Natural killer cell (primary cell): ENCODE measurements around the gene RPP14. TPM values are rescaled to one million over a fixed set of nuclear protein-coding genes. Genes with fewer than 3 reads are reported as not detected.
A peak's percentile ranks its signal among the peaks of the same experiment; 100 is the strongest.

Experiments used
- ATAC-seq, 3 donors: fragments of 150-1000 bp in 2 of 3; fragments of 200-7000 bp in 1 of 3; cut with Tn5 transposase; 1 replicate in 1 of 3; 2 replicates in 2 of 3; pipeline ENCODE4 v1.10.0; 2021; ENCODE audit warnings: mild to moderate bottlenecking in 2 of 3, moderate library complexity in 2 of 3
- DNase-seq, 2 donors: peaks; one replicate each; pipeline versions ENCODE4 v3.0.0 to v3.0.0-alpha.2; 2013 to 2021; ENCODE audit warnings: mixed read lengths in 1 of 2
- H3K27ac ChIP-seq: one replicate; pipeline ENCODE4 v1.5.1; 2013; ENCODE audit warnings: mild to moderate bottlenecking, low read length
- H3K27me3 ChIP-seq: one replicate; pipeline ENCODE4 v1.6.1; 2013; ENCODE audit warnings: low read length; ENCODE audit not compliant: control insufficient read depth, insufficient read depth
- H3K36me3 ChIP-seq: one replicate; pipeline ENCODE4 v1.6.1; 2013; ENCODE audit warnings: low read length; ENCODE audit not compliant: control insufficient read depth, insufficient read depth
- H3K4me1 ChIP-seq: one replicate; pipeline ENCODE4 v1.6.1; 2013; ENCODE audit warnings: low read length; ENCODE audit not compliant: control insufficient read depth, insufficient read depth
- H3K4me3 ChIP-seq: one replicate; pipeline ENCODE4 v1.5.1; 2013; ENCODE audit warnings: low read length
- H3K9me3 ChIP-seq: one replicate; pipeline ENCODE4 v1.6.1; 2013; ENCODE audit warnings: low read length; ENCODE audit not compliant: control insufficient read depth, insufficient read depth
- H3K27ac Mint-ChIP-seq, 2 donors: one replicate each; pipeline ENCODE4 v1.8.0; 2022; ENCODE audit warnings: mild to moderate bottlenecking in 2 of 2, mixed read lengths in 2 of 2, moderate library complexity in 1 of 2
- H3K27me3 Mint-ChIP-seq, 2 donors: one replicate each; pipeline ENCODE4 v1.8.0; 2022; ENCODE audit warnings: low read depth in 2 of 2, mixed read lengths in 2 of 2
- H3K36me3 Mint-ChIP-seq: one replicate; pipeline ENCODE4 v1.8.0; 2022; ENCODE audit warnings: mixed read lengths
- H3K4me1 Mint-ChIP-seq, 2 donors: one replicate each; pipeline ENCODE4 v1.8.0; 2022; ENCODE audit warnings: mixed read lengths in 2 of 2
- H3K4me3 Mint-ChIP-seq: one replicate; pipeline ENCODE4 v1.8.0; 2022; ENCODE audit warnings: mild to moderate bottlenecking, moderate library complexity, mixed read lengths
- H3K9me3 Mint-ChIP-seq, 2 donors: one replicate each; pipeline ENCODE4 v1.8.0; 2022; ENCODE audit warnings: mixed read lengths in 2 of 2
- WGBS: methylation state at CpG from one replicate; pipeline ENCODE4 v1.1.7; 2013; ENCODE audit warnings: missing lambda C conversion rate; ENCODE audit not compliant: insufficient coverage; 5-methylcytosine and 5-hydroxymethylcytosine counted together
- intact Hi-C: fragments of 100-400 bp; cut with micrococcal nuclease; formaldehyde crosslinking; loops from one replicate; pipeline ENCODE4 v1.14.2; 2022
- total RNA-seq, 4 donors: library from RNA; stranded (reverse); fragments of 120-200 nt in 1 of 4; gene quantifications; one replicate each; pipeline versions ENCODE4 v1.2.3 to v1.2.4, GENCODE V29; 2013 to 2022
- TF ChIP-seq, protein P1 (sequence below): fragments of 200-600 bp; IDR thresholded peaks from one replicate; pipeline ENCODE4 v1.8.0; 2022; ENCODE audit warnings: antibody characterized with exemption

Gene RPP14
- total RNA-seq, 3 donors from 2014 or later (not counting 1 experiment from before 2014, with no cell fraction given) = 13.1 to 18.8 (median 17.0) TPM

DNA sequence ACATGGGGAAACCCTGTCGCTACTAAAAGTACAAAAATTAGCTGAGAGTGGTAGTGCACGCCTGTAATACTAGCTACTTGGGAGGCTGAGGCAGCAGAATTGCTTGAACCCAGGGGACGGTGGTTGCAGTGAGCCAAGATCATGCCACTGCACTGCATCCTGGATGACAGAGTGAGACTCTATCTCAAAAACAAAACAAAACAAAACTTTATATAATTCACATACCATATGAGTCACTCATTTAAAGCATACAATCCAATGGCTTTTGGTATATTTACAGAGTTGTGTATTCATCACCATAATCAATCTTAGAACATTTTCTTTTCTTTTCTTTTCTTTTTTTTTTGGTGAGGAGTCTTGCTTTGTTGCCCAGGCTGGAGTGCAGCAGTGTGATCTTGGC, 35.3 kb downstream of the RPP14 start:
- H3K27ac ChIP-seq = no peak overlapping the region
- intact Hi-C loops = no loop called here
- H3K27me3 ChIP-seq = no peaks in the 10 kb centered on the region
- Mint-ChIP-seq H3K4me3 (no peak overlapping the region), H3K9me3 (no peaks in the 10 kb centered on the region), H3K4me1 (peaks cover 15 to 16% of the 10 kb centered on the region in 2 donors), H3K36me3 (no peaks in the 10 kb centered on the region), H3K27me3 (no peaks in the 10 kb centered on the region), H3K27ac (no peak overlapping the region)
- no peaks in the 10 kb centered on the region for H3K4me1 ChIP-seq
- TF ChIP-seq, protein P1, sequence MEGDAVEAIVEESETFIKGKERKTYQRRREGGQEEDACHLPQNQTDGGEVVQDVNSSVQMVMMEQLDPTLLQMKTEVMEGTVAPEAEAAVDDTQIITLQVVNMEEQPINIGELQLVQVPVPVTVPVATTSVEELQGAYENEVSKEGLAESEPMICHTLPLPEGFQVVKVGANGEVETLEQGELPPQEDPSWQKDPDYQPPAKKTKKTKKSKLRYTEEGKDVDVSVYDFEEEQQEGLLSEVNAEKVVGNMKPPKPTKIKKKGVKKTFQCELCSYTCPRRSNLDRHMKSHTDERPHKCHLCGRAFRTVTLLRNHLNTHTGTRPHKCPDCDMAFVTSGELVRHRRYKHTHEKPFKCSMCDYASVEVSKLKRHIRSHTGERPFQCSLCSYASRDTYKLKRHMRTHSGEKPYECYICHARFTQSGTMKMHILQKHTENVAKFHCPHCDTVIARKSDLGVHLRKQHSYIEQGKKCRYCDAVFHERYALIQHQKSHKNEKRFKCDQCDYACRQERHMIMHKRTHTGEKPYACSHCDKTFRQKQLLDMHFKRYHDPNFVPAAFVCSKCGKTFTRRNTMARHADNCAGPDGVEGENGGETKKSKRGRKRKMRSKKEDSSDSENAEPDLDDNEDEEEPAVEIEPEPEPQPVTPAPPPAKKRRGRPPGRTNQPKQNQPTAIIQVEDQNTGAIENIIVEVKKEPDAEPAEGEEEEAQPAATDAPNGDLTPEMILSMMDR = no peak
- DNase-seq (no peak), ATAC-seq (no peak)
- H3K9me3 ChIP-seq = no peaks in the 10 kb centered on the region
- 91% methylated on average over 3 of the region's 3 CpGs for WGBS
- H3K4me3 ChIP-seq = no peak overlapping the region
- peaks cover 12% of the 10 kb centered on the region for H3K36me3 ChIP-seq

GRCh38 chr3:58342676-58343075, 36.6 kb downstream of the RPP14 start:
- Histone ChIP-seq H3K27ac (no peak overlapping the region), H3K36me3 (peaks cover 12% of the 10 kb centered on the region), H3K9me3 (no peaks in the 10 kb centered on the region), H3K27me3 (no peaks in the 10 kb centered on the region), H3K4me1 (no peaks in the 10 kb centered on the region), H3K4me3 (no peak overlapping the region)
- no peaks in the 10 kb centered on the region for H3K27me3 Mint-ChIP-seq
- intact Hi-C loops = no loop called here
- no peaks in the 10 kb centered on the region for H3K9me3 Mint-ChIP-seq
- no peak for DNase-seq
- ATAC-seq = no peak
- H3K4me1 Mint-ChIP-seq = peaks cover 13 to 21% of the 10 kb centered on the region in 2 donors
- no peak overlapping the region for H3K27ac Mint-ChIP-seq
- WGBS = 94% methylated on average over 4 of the region's 5 CpGs
- no peak overlapping the region for H3K4me3 Mint-ChIP-seq
- TF ChIP-seq, protein P1 = no peak
- H3K36me3 Mint-ChIP-seq = no peaks in the 10 kb centered on the region

GRCh38 chr3:58345457-58345856, 39.4 kb downstream of the RPP14 start:
- TF ChIP-seq, protein P1 = no peak
- Mint-ChIP-seq H3K27me3 (no peaks in the 10 kb centered on the region), H3K4me3 (no peak overlapping the region), H3K36me3 (no peaks in the 10 kb centered on the region), H3K4me1 (peaks cover 25 to 34% of the 10 kb centered on the region in 2 donors), H3K9me3 (no peaks in the 10 kb centered on the region), H3K27ac (peak overlapping the region in 1 of 2 donors; percentile 54)
- peaks cover 18% of the 10 kb centered on the region for H3K4me1 ChIP-seq
- no peak for DNase-seq
- no peaks in the 10 kb centered on the region for H3K9me3 ChIP-seq
- no peak overlapping the region for H3K27ac ChIP-seq
- no peaks in the 10 kb centered on the region for H3K27me3 ChIP-seq
- H3K4me3 ChIP-seq = no peak overlapping the region
- intact Hi-C loops = no loop called here
- ATAC-seq = no peak
- H3K36me3 ChIP-seq = peaks cover 12% of the 10 kb centered on the region
- WGBS = 90% methylated on average over 2 of the region's 4 CpGs

DNA sequence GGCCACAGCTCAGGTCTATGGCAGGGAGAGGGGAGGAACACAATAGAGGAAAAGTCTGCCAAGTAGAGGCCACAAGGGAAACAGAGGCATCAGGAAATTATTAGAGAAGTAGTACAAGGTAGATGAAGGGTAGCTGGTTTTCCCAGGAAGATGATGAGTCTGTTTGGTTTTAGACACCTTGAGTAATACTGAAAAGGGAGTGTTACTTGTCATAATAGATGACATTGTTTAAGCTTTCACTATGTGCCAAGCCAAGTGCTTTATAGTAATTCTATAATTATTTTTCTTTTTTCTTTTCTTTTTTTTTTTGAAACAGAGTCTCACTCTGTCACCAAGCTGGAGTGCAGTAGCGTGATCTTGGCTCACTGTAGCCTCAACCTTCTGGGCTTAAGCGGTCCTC, 40.3 kb downstream of the RPP14 start:
- Histone ChIP-seq H3K27me3 (no peaks in the 10 kb centered on the region), H3K27ac (no peak overlapping the region), H3K4me1 (peaks cover 24% of the 10 kb centered on the region), H3K9me3 (no peaks in the 10 kb centered on the region), H3K36me3 (peaks cover 8% of the 10 kb centered on the region), H3K4me3 (no peak overlapping the region)
- no peaks in the 10 kb centered on the region for H3K9me3 Mint-ChIP-seq
- no peaks in the 10 kb centered on the region for H3K27me3 Mint-ChIP-seq
- 58% methylated on average over 2 of the region's 2 CpGs for WGBS
- ATAC-seq = no peak
- H3K36me3 Mint-ChIP-seq = no peaks in the 10 kb centered on the region
- H3K4me1 Mint-ChIP-seq = peaks cover 33 to 40% of the 10 kb centered on the region in 2 donors
- H3K27ac Mint-ChIP-seq = peak overlapping the region; percentile 3 to 54
- H3K4me3 Mint-ChIP-seq = no peak overlapping the region
- TF ChIP-seq, protein P1 = no peak
- intact Hi-C loops = no loop called here
- no peak for DNase-seq
